Activated T-cell treated with anti-CD3 and anti-CD28 coated beads, Interleukin-2, amount 50 U/mL, for 72 hours (primary cell): ENCODE data around the gene TTC13. TPM values are rescaled to one million over a fixed set of nuclear protein-coding genes. Genes with fewer than 3 reads are reported as not detected.
A peak's percentile ranks its signal among the peaks of the same experiment; 100 is the strongest.

Source experiments
- ATAC-seq, 2 donors: fragments of 150-1000 bp; cut with Tn5 transposase; replicated peaks in 1 of 2; 2 replicates each; pipeline ENCODE4 v1.10.0; 2021; ENCODE audit warnings: moderate library complexity in 2 of 2, mild to moderate bottlenecking in 1 of 2
- DNase-seq, 2 donors: peaks; one replicate each; pipeline ENCODE4 v3.0.0; 2021 to 2022; ENCODE audit warnings: mixed read lengths in 1 of 2
- H3K27ac Mint-ChIP-seq: one replicate; pipeline ENCODE4 v1.8.0; 2022; ENCODE audit warnings: mild to moderate bottlenecking, moderate library complexity, mixed read lengths
- H3K27me3 Mint-ChIP-seq: one replicate; pipeline ENCODE4 v1.8.0; 2022; ENCODE audit warnings: low read depth, mixed read lengths
- H3K36me3 Mint-ChIP-seq, 2 donors: one replicate each; pipeline ENCODE4 v1.8.0; 2022; ENCODE audit warnings: mixed read lengths in 2 of 2, mild to moderate bottlenecking in 1 of 2; ENCODE audit not compliant: insufficient read depth in 2 of 2
- H3K4me1 Mint-ChIP-seq: one replicate; pipeline ENCODE4 v1.8.0; 2022; ENCODE audit warnings: low read depth, mixed read lengths
- H3K4me3 Mint-ChIP-seq, 2 donors: one replicate each; pipeline ENCODE4 v1.8.0; 2022; ENCODE audit warnings: mild to moderate bottlenecking in 2 of 2, mixed read lengths in 2 of 2, moderate library complexity in 2 of 2
- H3K9me3 Mint-ChIP-seq, 2 donors: one replicate each; pipeline ENCODE4 v1.8.0; 2022; ENCODE audit warnings: mixed read lengths in 2 of 2
- total RNA-seq, 2 donors: library from RNA; stranded (reverse); gene quantifications; one replicate each; pipeline ENCODE4 v1.2.3, GENCODE V29; 2022

Gene TTC13
- total RNA-seq, 2 donors from 2014 or later, result 18.6 to 18.8 TPM

DNA sequence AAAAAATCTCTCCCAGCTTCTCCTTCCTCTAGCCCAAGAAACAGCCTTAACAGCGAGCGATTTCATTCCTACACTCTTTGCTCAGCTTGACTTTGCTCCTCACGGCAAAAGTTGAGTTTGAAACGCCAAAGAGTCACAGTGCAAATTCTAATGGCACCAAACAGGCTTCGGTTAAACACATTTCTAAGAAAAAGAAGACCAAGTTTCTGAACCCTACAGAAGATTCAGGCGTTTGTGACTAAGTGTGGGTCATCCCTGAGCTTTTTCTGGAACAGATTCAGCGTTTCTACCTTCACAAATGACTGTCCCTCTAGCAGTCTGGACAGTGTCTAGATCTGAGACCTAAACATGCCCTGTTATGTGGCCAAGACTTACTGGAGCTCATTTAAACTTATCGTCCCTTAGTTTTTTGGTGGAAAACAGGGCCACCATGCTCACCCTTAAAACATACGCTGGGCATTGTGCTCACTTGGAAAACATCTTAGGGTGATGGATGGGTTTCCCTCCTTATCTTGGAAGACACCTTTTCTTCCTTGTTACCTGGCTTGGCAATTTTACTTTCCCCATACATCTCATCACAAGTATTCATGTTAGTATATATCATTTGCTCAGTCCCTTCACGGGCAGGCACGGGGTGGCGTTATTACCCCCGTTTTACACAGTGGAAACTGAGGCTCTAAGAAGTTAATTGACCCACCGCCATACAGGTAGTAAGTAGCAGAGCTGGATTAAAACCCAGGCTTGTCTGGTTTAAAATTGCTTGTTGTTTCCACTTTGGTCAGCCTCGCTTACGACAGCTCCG lies 111.4 kb downstream of the TTC13 start:
- no peak for ATAC-seq
- Mint-ChIP-seq H3K27me3 (peaks cover 38% of the 10 kb centered on the region), H3K27ac (peak overlapping the region; percentile 68), H3K9me3 (no peaks in the 10 kb centered on the region), H3K4me3 (peak overlapping the region; percentile 91), H3K36me3 (peaks cover 0 to 1% of the 10 kb centered on the region in 2 donors), H3K4me1 (peaks cover 47% of the 10 kb centered on the region)
- DNase-seq, result peak; percentile 8 to 22

- peak overlapping the region; percentile 91 for H3K4me3 Mint-ChIP-seq
- peaks cover 49% of the 10 kb centered on the region for H3K4me1 Mint-ChIP-seq
- ATAC-seq (no peak), DNase-seq (no peak)
- H3K36me3 Mint-ChIP-seq, result peaks cover 0 to 1% of the 10 kb centered on the region in 2 donors
- peaks cover 30% of the 10 kb centered on the region for H3K27me3 Mint-ChIP-seq
- no peak overlapping the region for H3K27ac Mint-ChIP-seq
- H3K9me3 Mint-ChIP-seq, result no peaks in the 10 kb centered on the region
Measured at GRCh38 chr1:230866171-230867070, 112.2 kb downstream of the TTC13 start.

DNA sequence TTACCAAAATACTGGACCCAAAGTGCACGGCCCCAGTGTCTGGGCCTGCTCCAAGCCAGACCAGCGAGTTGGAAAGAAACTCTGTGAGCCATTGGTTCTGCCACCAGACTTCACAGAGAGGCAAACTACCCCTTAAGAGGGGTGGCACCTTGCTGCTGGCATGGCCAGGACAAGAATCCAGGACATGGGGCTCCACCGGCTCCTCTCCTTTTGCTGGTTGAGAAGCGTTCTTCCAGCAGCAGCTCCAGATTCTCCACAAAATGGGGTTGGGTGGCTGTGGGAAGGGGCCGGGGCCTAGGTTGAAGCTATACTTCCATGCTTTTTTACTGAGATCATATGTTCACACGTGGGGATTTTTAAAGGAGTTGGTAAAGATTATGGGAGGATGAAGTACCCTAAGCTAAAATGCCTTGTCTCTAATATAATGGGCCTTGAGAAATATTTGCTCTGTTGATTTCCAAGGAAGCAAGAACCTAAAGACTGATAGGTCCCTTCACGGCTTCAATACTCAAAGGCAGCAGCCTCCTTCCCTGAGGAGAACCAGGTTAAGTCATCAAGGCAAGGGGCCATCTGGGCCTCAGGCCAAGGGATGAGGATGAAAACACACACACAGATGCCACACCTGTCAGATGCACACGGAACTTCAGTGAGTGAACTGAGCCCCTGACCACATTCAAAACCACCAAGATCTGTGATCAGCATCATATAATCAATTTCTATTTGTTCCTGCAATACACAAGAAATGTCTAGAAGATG lies 113.4 kb downstream of the TTC13 start:
- Mint-ChIP-seq H3K36me3 (peaks cover 0 to 1% of the 10 kb centered on the region in 2 donors), H3K27me3 (peaks cover 25% of the 10 kb centered on the region), H3K27ac (no peak overlapping the region), H3K9me3 (no peaks in the 10 kb centered on the region), H3K4me1 (peaks cover 56% of the 10 kb centered on the region), H3K4me3 (no peak overlapping the region)
- no peak for DNase-seq
- ATAC-seq, result no peak

DNA sequence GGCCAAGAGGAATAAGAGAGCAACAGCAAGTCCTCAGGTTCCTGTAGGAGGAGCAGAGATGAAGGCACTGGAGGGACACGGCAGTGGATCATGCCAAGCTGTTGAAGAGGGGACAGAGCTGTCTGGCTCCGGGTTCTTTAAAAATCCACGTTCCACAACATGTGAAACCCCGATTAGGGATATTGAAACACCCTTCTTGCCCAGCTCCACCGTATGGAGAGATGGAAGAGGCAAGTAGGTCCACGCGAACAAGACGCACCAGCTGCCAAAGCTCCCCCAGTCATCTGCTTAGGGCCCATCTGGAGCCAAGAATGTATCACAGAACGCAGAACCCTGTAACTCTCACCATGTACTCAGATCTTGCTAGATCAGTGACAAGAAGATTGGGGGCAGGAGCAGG lies 114.2 kb downstream of the TTC13 start:
- Mint-ChIP-seq H3K9me3 (no peaks in the 10 kb centered on the region), H3K27ac (peak overlapping the region; percentile 52), H3K27me3 (peaks cover 17% of the 10 kb centered on the region), H3K36me3 (peaks cover 0 to 1% of the 10 kb centered on the region in 2 donors), H3K4me1 (peaks cover 57% of the 10 kb centered on the region), H3K4me3 (no peak overlapping the region)
- ATAC-seq (no peak), DNase-seq (no peak)

DNA sequence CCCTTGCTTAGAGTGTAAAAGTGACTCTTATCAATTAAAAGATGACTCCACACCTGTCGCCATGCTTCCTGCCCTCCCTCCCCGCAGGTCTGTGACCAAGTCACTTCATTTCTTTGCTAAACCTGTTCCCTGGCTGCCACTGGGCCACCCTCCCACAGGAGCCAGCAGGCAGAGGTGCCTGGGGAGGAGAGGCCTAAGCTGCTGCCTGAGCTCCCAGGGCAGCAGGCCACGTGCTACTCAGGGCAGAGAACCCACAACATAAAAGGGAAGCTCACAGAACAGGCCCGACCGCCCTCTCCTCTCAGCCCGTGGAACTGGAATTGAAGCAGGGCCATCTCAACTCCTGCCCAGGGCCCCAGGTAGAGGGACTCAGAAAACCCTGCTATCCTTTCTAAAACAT lies 115.2 kb downstream of the TTC13 start:
- H3K27me3 Mint-ChIP-seq, result peaks cover 13% of the 10 kb centered on the region
- H3K27ac Mint-ChIP-seq, result no peak overlapping the region
- no peaks in the 10 kb centered on the region for H3K9me3 Mint-ChIP-seq
- peaks cover 57% of the 10 kb centered on the region for H3K4me1 Mint-ChIP-seq
- peaks cover 0 to 1% of the 10 kb centered on the region in 2 donors for H3K36me3 Mint-ChIP-seq
- DNase-seq (no peak), ATAC-seq (no peak)
- H3K4me3 Mint-ChIP-seq, result peak overlapping the region in 1 of 2 donors; percentile 43

DNA sequence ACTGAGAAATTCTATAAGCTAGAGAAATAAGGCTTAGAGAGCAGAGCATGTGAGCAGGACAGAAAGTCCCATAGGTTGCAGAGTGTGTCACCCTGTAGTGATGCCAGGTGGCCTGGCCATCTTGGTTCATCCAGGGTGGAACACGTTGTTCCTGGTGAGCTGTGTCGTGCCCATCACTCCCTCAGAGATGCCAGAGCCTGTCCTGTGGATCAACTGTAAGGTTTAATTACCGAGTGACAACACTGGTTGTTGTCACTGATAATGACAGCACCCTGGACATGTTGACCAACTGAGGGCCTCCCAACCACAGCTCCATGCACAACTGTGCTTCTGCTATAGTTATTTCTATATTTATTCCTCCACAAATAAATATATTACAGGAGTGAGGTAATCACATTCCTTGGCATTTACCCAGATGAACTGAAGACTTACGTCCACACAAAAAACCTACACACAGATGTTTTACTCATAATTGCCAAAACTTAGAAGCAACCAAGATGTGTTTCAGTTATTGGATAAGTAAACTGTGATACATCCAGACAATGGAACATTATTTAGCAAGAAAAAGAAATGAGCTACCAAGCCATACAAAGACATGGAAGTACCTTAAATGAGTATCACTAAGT lies 116.6 kb downstream of the TTC13 start:
- H3K4me1 Mint-ChIP-seq, result peaks cover 50% of the 10 kb centered on the region
- no peaks in the 10 kb centered on the region for H3K36me3 Mint-ChIP-seq
- peaks cover 6% of the 10 kb centered on the region for H3K27me3 Mint-ChIP-seq
- H3K27ac Mint-ChIP-seq, result no peak overlapping the region
- H3K4me3 Mint-ChIP-seq, result no peak overlapping the region
- H3K9me3 Mint-ChIP-seq, result no peaks in the 10 kb centered on the region
- DNase-seq (no peak), ATAC-seq (no peak)

- Mint-ChIP-seq H3K9me3 (no peaks in the 10 kb centered on the region), H3K27ac (no peak overlapping the region)
Measured at GRCh38 chr1:230861489-230861888, 117.2 kb downstream of the TTC13 start.

GRCh38 chr1:230860617-230861384 lies 117.9 kb downstream of the TTC13 start:
- no peaks in the 10 kb centered on the region for H3K36me3 Mint-ChIP-seq
- no peak overlapping the region for H3K27ac Mint-ChIP-seq
- no peaks in the 10 kb centered on the region for H3K9me3 Mint-ChIP-seq
- peaks cover 37% of the 10 kb centered on the region for H3K4me1 Mint-ChIP-seq
- no peaks in the 10 kb centered on the region for H3K27me3 Mint-ChIP-seq
- DNase-seq, result no peak
- ATAC-seq, result no peak
- no peak overlapping the region for H3K4me3 Mint-ChIP-seq

More at GRCh38 chr1:230861489-230861888, 117.2 kb downstream of the TTC13 start:
- ATAC-seq, result no peak
- DNase-seq, result no peak
- Mint-ChIP-seq H3K27me3 (peaks cover under 1% of the 10 kb centered on the region), H3K36me3 (no peaks in the 10 kb centered on the region), H3K4me1 (peaks cover 44% of the 10 kb centered on the region), H3K4me3 (no peak overlapping the region)

DNA sequence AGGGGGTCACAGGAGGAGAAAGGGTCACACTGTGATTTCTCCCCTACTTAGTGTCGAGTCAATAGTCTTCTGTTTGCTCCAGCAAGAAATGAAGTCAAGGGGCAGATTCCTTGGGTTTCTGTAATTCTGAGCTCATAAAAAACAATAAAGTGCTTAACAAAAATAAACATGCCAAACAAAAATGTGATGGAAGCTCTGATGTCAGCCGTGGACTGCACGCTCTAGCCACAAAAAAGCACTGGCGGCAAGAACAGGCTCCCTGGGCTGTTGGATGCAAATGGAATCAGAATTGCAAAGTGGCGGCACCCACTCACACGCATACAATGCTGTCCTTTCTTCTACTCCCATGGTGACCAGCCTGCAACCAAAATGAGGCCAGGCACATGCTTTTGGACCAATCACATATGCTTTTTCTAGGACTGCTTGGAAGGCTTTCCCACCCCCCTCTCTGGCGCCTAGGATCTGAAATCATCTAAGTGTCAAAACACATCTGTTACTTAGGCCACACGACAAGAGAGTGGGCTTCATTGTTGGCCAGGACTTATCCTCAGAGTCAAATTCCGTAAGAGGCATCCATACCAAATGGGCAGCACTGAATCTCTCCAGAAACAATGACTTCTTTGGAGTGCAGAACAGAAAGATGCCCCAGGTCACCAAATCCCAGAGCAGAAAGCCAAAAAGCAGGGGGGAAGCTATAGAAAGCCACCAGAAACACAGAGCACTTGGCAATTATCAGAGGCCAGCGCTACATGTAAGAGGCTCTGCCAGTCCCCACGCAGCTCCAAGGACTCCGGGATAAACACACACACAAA lies 119.5 kb downstream of the TTC13 start:
- no peaks in the 10 kb centered on the region for H3K36me3 Mint-ChIP-seq
- H3K27me3 Mint-ChIP-seq, result no peaks in the 10 kb centered on the region
- no peak for ATAC-seq
- no peak overlapping the region for H3K4me3 Mint-ChIP-seq
- DNase-seq, result no peak
- H3K9me3 Mint-ChIP-seq, result no peaks in the 10 kb centered on the region
- no peak overlapping the region for H3K27ac Mint-ChIP-seq
- peaks cover 26% of the 10 kb centered on the region for H3K4me1 Mint-ChIP-seq

DNA sequence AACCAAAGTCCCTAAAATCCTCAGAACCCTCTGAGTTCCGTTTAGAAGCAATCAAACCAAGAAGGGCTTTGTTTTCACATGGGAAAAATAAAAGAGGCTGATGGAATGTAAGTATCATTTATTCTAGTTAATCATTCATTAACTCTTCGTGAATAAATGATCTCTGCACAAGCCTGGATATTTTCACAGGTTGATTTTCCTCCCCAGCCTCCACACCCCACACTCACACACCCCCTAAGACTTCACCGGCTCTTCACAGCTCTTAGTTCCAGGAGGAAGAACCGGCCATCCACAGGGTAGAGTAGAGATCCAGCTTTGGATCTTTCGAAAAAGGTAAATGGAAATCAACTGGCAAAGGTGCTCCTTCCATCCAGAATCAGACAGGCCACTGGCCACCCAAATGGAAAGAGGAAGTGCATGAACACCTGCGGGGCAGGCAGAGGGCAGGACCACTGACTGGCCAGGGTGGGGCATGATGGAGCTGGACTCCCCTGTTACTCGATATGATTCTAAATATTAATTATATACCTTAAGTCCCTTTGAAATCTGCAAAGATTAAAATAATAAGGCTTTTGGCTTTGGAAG lies 120.3 kb downstream of the TTC13 start:
- Mint-ChIP-seq H3K27me3 (no peaks in the 10 kb centered on the region), H3K4me3 (no peak overlapping the region), H3K27ac (no peak overlapping the region), H3K4me1 (peaks cover 20% of the 10 kb centered on the region), H3K36me3 (no peaks in the 10 kb centered on the region), H3K9me3 (no peaks in the 10 kb centered on the region)
- ATAC-seq, result no peak
- no peak for DNase-seq

- Mint-ChIP-seq H3K27me3 (no peaks in the 10 kb centered on the region), H3K4me1 (peaks cover 15% of the 10 kb centered on the region), H3K4me3 (no peak overlapping the region), H3K9me3 (no peaks in the 10 kb centered on the region), H3K27ac (no peak overlapping the region), H3K36me3 (peaks cover 0 to 2% of the 10 kb centered on the region in 2 donors)
- no peak for DNase-seq
- no peak for ATAC-seq
Measured at GRCh38 chr1:230857822-230858221, 120.8 kb downstream of the TTC13 start.
